CD4-positive, alpha-beta T cell treated with Interleukin-4 for 1 hour (primary cell): Measurements from ENCODE around the gene RDH5.

Source experiments
- DNase-seq, 2 donors: peaks; one replicate each; pipeline ENCODE4 v3.0.0-alpha.2; 2020 to 2022

The RDH5 gene

DNA sequence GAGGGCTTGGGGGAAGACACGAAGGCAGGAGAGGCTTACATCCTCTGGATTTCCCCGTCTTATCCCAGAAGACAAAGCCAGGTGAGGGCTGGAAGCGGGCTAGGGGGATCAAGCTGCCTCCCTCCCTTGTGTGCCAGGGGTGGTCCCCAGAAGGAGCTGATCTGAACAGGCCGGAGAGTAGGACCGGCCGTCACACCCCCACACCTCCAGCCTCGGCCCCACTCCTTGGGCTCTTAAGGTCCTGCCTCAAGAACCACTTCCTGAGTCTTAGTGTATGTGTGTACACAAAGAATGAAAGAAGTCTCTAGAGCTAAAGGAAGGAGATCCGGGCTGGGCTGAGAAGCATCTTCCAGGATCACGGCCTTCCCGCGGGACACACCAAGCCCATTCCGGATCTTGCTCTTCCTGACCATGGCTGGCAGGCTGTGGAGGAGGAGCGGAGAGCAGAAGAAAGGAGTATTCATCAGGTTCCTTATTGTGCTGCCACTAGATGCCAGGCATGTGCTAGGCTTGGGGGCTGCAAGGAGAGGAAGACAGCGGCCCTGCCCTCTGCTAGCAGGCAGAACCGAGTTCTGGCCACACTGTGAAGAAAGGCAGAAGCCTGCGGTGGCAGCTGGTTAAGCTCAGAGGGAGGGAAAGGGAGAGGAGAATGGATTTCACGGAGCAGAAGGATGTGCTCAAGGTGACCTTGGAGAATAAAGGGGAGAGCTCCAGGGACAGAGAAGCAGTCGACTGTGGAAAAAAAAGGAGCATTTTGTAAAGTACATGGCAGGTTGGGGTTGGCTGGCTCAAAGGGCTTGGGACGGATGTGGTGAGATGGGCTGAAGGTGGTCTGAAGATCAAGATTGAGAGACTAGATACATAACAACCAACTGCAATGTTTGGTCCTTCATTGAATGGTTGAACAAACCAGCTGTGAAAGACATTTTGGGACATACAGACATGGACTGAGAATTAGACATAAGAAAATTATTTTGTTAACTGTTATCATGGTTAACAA lies 9.9 kb downstream of the RDH5 start:
- peak; percentile 37 to 40 for DNase-seq

DNA sequence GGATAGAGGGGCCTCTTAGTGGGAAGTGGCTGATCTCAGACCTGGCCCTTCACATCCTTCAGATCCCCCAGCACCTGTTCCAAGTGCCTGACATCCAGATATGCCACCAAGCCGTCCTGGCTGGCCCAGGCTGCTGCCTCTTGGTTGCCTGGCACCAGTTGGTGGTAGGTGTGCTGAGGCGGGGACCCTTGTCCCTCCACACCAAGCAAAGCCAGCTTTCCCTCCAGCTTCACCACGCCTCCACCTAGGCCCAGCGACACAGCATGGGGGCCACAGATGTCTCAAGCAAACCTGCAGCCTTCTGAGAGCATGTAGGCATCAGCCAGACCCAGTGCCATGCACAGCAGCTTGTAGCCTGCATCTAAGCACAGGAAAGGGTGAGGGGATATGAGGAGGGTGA lies 12.1 kb downstream of the RDH5 start:
- no peak for DNase-seq

DNA sequence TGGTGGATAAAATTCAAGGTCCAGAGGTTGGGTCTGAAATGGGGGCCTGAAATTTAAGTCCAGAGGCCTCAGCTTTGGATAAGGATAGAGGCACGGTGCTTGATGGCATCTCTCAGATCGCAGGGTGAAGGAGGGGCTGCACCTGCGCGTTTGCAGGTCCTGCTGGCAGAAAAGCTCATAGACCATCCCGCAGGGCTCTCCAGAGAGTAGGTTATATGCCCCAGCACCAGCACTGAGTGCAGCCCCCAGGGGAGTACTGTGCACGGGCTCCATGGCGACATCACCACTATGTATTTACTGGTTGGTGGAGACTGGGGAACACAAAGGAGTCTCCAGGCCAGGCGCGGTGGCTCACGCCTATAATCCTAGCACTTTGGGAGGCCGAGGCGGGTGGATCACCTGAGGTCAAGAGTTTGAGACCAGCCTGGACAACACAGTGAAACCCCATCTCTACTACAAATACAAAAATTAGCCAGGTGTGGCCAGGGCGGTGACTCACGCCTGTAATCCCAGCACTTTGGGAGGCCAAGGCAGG lies 12.9 kb downstream of the RDH5 start:
- DNase-seq = no peak

DNA sequence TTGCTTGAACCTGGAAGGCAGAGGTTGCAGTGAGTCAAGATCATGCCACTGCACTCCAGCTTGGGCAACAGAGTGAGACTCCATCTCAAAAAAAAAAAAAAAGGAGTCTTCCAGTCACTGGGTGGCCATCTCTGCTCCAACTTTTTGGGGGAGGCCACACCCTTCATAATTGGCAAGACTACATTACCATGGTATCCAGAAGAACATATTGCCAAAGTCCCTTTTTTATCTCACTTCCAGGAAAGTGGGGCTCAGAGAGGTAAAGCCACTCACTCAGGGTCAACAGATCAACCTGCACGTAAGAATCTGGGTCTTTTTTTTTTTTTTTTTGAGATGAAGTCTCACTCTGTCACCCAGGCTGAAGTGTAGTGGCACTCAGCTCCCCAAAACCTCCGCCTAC lies 13.7 kb downstream of the RDH5 start:
- no peak for DNase-seq

DNA sequence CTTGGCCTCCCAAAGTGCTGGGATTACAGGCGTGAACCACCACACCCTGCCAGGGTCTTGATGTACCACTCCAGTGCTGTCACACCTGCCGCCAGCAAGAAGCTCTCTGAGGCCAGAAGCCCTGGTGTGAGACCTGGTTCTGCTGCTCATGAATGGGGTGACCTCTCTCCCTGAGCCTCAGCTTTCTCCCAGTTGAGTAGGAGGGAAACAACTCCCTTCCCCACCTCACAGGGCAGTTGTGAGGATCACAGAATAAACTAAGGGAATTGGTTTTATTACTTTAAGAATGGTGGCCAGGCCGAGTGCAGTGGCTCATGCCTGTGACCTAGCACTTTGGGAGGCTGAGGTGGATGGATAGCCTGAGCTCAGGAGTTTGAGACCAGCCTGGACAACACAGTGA lies 14.4 kb downstream of the RDH5 start:
- DNase-seq = no peak

DNA sequence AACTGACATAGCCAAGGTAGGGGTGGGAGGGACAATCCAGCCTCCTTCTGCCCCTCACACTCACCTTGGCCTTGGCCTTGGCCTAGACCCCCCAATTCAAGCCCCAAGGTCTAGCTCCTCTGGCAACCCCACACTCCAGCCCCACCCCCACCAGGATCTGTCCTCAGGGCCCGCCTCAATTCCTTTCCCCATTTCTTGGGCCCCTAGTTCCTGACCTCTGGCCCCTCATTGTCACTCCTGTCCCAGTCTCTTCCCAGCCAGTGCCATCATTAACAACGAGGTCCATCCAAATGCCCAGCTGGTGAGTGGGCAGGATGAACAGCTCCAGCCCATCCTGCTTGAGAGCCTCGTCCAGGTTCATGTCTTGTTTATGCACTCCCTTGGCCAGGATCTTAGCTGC lies 15.9 kb downstream of the RDH5 start:
- no peak for DNase-seq

DNA sequence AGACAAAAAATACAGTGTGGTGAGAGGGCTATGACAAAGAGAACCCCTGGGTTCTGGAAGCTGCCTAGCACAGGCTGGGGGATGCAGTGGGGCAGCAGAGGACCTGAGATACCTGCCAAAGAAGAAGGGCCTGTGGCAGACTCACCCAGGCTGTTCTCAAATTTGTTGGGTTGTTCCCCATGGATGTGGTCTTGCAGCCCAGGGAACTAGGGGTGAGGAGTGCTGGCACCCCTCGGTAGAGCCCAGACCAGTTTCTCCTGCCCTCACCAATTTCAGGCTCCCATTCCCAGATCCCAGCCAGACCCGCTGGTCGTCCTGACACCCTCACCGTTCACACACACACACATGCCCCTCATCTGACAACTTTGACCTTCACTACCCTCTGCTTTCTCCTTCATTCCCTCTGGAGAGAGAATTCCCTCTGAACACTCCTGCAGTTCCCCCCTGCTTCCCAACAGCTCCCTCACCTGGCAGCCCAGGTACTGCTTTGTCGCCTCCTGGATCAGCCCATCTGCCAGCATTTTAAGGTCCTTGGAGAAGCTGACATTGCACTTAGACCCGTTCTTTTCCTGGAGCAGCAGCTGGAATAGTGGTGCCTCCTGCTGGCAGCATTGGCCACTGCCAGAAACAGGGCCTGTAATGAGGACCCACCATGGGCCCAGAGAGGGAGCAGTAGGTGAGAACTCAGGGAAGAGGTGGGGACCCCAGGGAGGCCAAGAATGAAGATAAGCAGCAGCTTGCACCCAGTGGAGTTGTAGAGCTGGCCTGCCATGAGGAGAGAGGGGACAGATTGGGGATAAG lies 16.8 kb downstream of the RDH5 start:
- DNase-seq = peak; percentile 67 to 68

DNA sequence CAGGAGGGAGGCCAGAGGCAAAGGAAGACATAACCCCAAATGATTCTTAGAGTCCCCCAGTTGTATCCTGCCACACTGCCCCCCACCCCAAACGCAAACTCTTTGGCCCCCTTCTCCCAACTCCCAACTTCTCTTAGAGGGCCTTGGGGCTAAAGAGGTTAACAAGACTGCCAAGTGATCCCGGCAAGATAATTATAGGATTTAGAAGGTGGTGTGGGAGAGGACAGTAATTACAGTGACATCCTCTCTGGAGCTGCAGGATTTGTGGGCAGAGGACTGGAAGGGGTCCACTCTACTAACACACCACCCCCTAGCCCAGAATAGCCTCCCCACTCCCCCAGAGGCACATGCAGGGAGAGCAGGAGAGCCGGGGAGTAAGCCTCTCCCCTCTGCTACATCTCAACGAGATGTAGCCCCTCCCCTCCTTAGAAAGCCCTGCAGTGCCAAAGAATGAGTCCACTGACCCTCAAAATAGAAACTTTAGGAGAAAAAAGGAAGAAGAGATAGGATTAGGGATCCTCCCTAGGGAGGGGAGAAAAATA lies 17.5 kb downstream of the RDH5 start:
- no peak for DNase-seq

DNA sequence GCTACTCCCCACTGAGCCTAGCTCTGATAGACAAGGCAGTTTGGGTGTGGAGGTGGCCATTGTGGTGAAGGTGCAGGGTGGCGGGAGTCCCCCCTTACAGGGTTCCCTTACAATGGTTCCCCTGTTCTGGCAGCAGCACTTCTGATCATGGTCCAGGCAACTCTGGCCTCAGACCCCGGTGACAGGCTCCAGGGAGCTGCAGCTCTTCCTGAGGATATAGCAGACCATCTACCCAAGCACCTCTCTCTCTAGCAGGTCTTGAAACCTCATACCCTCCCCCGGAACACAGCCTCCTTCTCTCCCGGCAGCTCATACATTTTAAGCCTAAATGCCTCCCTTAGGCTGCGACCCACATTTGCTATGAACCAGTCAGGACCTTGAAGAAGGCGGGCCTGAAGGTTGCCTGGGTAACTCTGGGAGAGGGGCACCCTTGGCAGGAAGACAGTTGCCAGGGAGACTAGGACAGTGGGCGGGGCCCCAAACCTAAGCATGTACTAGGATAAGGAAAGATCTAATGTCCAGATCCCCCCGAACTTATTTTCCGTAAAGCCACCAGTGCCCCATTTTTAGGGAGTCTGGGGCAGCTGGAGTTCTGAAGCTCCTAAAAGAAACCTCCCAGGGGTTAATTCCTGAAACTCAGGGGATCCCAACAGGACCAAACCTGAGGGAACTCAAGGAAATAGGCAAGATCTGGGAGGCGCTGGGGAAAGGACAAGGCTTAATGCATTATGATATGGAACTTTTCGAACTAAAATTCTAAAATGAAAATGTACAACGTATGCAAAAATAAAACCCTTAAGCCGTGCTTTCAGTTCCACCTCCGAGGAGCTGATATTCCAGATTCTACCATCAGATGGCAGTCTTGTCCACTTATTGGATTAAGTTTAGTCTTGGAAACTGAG lies 18.2 kb downstream of the RDH5 start:
- DNase-seq = peak; percentile 82 to 91

DNA sequence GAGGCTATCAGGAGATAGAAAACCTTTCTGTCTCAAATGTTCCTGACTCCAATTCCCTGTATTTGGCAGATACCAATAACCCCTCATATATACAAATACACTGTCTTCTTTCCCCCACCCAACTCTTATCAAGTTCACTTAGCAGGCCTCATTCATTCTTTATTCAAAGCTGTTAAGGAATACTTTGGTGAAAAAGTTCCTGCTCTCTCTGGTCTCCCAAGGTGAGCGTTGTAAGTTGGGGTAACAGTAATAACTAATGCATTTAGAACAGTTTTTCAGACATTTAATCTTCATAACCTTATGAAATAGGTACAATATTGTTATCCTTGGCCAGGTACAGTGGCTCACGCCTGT lies 18.8 kb downstream of the RDH5 start:
- no peak for DNase-seq

DNA sequence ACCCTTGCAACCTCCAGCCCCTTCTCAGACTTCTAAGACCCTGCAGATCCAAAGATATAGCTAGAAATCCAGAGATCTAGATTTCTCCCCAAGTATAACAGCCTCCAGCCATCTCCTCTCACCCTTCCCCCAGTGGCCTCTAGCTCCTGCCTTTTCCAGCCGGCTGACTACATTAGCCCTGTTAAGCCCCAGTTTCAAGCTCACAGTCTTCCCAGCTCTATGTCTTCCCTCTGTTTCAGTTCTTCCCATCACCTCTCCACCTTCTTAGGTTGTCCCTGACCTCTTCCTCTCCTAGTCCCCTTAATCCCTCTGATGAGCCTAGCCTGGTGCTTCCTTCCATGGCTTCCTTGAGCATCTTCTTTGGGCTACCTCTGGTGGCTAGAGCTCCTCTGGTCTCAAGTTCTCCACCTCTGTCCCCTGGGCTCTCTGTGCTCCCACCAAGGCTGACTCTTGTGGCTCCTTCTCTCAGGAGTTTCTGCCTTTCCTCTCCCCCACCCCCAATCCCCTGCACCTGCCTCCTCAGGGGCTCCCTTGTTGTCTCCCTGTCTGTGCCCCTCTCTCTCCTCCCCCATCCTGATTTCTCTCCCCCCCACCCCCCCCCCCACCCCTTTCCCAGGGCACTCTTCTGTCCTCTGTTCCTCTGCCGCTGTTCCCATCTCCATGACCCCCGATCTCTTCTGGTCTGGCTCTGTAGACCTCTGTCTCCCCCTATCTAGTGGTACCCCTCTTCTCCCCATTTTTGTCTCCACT lies 21.9 kb downstream of the RDH5 start:
- DNase-seq = no peak

DNA sequence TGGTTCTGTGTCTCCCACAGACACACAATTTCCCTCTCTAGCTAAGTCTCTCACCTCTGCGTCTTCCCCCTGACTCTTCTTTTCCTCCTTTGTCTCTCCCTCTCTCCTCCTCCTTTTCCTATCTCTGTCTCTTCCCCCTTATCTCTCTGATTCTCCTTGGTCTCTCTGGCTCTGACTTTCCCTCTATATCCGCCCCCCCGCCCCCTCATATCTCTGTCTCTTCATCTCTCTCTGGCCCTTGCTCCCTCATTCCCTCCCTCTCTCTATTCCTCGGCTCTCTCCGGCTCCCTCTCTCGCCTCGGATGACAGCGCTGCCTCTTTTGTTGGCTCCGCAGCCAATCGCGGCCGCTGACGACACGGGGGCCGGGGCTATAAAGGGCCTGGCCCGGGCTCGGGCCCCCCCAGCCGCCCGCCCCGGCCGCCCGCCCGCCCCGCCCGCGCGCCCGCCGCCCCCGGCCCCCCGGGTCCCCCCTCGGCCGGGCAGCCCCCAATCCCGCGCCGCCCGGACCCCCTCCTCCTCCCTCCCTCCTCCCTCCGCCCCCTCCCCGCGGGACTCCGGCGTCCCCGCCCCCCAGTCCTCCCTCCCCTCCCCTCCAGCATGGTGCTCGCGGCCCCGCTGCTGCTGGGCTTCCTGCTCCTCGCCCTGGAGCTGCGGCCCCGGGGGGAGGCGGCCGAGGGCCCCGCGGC lies 22.7 kb downstream of the RDH5 start, which contains the start of gene GDF11:
TSS of gene GDF11 (plus strand) at position 404 of the 687 bp plus-strand sequence. CDS start at position 599, 195 bp downstream.
- DNase-seq = peak; percentile 73 to 80

DNA sequence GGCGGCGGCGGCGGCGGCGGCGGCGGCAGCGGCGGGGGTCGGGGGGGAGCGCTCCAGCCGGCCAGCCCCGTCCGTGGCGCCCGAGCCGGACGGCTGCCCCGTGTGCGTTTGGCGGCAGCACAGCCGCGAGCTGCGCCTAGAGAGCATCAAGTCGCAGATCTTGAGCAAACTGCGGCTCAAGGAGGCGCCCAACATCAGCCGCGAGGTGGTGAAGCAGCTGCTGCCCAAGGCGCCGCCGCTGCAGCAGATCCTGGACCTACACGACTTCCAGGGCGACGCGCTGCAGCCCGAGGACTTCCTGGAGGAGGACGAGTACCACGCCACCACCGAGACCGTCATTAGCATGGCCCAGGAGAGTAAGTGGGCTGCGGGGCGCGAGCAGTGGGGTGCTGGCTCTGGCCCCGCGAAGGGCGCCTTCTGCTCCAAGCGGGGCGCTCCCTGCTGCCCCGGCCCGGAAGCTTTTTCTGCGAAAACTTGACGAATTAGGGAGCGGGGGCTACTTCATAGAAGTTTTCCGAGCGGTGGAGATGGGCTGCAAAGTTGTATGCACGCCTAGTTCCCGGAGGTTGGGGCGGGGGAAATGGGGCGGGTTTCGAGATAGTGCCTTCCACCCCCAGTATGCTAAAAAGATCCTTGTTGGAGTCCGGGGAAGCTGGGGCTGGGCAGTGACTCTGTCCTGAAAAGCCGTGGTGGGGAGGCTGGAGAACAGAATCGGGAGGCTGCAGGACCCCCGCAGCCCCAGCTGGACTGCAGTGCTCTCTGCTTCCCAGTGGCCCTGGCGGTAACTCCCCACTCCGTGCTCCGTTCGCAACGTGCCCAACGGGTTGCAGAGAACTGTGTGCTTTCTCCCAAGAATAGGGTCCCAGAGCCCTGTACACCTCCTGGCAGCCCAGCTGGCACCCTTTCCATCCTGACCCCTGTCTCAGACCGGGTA lies 23.5 kb downstream of the RDH5 start:
- peak; percentile 45 to 49 for DNase-seq

DNA sequence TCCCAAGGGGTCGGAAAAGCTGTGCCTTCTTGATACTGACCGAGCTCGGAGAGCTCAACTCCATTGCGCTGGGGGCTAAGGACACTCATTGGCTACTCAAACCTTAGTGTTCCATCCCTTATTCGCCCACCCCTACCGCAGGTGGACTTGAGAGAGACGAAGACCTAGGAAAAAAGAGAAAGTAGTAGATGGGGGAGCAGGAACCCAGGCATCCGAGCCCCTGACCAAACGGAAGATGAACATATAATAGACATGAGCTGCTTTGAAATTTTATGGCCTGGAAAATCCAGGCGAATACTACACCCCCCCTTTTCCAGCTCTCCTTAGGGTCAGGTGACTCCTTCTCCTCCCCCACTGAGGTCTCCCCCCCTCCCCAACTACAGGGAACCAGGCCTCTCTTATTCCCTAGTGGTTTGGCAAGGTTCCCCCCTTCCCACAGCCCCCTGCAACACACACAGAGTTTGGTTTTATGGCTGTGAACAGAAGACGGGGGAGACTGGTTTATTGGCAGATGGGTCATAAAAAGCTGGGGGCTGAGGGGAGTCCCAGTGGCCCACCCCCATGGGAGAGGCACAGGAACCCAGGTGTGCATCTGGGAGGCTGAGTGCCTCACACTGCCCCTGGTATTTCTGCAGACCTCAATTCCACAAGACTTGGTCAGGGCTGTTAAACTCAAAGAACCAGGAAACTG lies 24.3 kb downstream of the RDH5 start:
- no peak for DNase-seq

DNA sequence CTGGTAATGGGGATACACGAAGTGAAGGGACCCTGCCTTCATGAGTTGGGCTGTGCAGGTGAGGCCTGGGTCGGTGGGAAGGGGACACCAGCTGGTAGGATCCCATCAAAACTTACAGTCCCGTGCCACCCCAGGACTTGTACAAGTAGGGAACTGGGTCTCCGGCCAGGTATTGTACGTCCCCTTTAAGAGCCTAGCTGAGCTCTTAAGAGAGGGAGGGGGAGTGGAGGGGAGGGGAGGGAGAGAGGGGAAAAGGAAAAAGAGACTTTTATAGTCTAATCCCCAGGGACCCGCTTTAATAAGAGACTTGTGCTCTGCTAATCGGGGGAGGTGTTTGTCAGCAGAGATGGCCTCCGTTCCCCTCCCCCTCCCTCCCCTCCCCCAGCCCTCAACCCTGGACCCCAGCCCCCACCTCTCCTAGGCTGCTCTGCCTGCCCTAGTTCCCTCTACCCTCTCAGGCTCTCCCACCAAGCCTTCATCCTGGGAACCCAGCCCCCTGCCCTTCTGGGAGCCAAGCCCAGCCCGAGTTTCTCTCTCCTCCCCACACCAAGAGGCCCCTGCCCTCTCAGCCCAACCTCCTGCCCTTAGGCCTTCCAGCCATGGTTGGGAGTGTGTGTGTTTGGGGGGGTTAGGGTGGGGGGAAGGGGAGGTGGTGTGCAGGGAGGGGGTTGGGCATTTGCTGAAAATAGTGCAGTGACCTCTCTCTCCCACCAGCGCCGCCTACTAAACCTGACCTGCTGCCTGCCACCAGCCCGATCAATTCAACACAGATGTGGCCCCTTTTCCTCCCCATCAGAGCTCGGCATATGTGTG lies 25.4 kb downstream of the RDH5 start:
- DNase-seq = no peak

DNA sequence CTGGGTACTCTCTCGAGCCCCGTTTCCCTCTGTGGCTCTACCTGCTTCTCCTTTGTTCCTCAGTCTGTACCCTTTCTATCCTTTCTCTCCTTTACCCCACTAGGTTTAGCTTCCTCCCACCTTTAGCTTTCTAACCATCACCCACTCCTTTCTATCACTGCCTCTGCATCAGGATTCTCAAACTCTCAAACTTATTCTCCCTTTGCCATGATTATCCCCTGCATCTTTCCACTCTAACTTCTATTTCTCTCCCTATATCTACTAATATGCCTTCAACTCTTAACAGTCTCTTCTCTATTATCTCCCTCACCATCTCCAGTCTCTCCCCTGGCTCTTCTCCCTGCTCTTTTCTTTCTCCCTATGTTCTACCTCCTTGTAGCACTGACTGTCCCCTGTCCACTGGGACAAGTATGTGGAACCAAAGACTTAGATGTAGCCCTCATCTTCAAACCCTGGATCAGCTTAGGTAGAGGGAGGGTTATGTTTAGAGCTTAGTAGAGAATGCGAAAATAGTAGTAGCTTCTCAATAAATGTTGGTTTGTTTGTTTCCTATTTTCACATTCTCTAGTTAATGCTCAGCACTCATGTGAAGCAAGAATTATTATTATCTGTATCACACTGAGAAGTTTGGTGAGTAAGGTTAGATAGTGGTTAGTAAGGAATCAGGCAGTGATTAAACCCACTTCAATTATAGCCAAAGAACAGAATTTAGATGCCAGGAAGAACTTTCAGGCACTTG lies 26.1 kb downstream of the RDH5 start:
- no peak for DNase-seq

DNA sequence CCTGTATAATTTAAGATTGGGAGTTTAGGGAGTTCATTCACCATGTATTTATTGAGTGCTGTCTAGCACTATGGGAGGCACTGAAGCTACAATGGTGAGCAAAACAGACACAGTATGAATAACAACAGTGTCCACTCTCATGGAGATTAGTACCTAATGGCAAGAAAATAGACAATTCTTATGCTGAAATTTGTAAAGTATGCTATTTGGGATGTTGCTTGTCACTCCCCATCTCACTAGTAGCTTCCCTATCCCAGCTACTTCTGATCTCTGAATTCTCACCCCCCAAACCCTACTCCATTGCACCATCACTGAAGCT lies 26.7 kb downstream of the RDH5 start:
- DNase-seq = no peak
